Hepatic stellate cell (primary cell): ENCODE results near the gene FAAH.

Experiments used
- DNase-seq: peaks from one replicate; pipeline ENCODE4 v3.0.0; 2011; ENCODE audit warnings: low spot score

The FAAH gene

DNA sequence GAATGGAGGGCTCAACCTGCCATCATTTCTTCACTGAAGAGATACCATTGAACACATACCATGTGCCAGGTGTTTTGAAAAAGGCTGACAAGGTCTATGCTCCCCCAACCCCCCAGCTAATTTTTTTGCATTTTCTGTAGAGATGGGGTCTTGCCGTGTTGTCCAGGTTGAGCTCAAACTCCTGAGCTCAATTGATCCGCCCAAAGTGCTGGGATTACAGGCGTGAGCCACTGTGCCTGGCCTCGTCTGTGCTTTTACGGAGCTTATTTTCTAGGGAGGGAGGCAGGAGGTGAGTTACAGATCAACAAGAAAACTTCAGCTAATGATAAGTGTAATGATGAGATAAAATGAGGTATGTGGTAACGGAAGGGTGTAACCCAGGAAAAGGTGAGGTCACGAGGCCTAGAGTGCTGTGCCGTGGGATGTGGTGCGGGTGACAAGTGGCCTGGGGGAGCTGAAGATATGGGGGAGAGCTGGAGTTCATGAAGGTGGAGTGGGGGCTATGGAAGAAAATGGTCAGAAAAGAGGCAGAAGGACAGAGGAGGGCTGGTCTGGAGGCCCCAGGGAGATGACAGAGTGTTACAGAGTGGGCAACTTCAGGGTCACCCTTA, 28.2 kb downstream of the FAAH start:
- DNase-seq = no peak

- no peak for DNase-seq
These were observed 29.6 kb downstream of the FAAH start for GRCh38 chr1:46423574-46424240.

- no peak for DNase-seq
These were observed 30.6 kb downstream of the FAAH start for GRCh38 chr1:46424730-46425129.

DNA sequence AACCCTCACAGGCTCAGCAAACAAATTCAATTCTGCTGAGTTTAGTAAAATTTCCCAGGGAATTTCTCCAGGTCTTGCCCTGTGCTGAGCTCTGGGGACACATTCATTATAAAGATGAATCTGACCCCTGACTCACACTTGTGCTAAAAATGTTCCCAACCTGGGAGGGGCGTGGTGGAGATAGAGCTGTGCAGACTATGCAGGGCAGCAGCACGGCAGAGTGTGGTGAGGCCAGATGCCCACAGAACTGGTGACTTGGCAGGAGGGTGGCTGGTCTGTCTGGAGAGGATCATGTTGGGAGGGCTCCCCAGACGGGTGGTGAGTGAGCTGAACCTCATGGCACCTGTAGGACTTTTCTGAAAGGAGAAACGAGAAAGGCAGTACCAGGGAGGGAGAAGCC, 31.6 kb downstream of the FAAH start:
- no peak for DNase-seq

- no peak for DNase-seq
These were observed 33.4 kb downstream of the FAAH start for GRCh38 chr1:46427541-46427940.

DNA sequence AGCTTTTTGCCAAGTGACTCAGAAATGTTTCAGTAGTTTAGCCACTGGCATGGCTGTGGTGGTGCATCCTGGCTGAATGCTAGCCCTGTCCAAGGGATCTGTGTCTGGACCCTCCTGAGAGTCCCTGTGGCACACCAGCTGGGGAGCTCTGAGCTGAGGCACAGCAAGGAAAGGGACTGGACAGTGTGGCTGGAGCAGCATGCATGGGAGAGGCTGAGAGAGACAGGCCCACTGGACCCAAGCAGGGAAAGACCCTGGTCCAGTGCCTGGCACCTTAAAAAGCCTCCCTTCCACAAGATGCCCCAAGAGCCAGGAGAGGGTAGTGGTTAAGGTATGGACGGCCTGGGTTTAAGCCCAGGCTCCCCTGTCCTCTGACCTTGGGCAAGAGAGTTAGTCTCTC, 35.3 kb downstream of the FAAH start:
- DNase-seq = no peak

GRCh38 chr1:46431695-46432094, 37.6 kb downstream of the FAAH start:
- no peak for DNase-seq

DNA sequence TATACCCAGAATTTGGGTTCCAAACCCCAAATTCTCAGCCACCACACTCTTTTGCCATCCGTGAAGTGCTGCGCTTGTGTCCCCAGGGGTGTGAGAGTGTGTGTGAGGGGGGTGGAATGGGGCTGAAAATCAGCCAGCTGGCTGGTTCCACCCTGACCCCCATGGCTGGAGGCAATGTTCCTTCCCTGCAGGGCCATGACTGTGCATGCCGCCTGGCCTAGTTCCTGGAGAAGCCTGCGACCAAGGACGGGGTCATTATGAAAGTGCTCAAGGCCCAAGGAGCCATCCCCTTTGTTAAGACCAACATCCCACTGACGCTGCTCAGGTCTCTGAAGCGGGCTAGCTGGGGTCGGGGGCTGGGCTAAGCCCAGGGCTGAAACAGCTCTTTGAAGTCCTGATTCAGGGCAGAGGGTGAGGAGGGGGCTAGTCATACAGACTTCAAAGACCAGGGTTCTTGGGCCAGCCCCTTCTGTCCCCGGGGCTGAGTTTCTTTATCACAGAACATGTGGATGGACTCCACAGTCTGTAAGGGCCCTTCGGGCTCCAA, 38.7 kb downstream of the FAAH start:
- DNase-seq = no peak

GRCh38 chr1:46434358-46434757, 40.2 kb downstream of the FAAH start:
- DNase-seq = no peak

DNA sequence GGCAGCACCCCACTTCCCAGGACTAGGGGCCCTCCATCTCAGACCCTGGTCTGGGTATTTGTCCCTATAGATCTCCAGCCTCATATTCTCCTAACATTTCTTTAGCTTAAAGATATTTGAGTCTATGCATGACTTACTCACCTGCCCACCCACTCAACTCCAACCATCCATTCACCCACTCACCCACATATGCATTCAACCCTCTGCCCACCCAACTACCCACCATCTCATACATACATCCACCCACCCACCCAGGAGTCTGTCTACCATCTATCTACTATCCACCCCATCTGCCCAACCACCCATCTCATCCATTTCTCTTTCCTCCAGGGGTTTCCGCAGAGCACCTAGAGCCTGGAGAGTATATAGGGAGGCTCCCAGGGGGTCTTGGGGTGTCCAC, 42.7 kb downstream of the FAAH start:
- DNase-seq = no peak

DNA sequence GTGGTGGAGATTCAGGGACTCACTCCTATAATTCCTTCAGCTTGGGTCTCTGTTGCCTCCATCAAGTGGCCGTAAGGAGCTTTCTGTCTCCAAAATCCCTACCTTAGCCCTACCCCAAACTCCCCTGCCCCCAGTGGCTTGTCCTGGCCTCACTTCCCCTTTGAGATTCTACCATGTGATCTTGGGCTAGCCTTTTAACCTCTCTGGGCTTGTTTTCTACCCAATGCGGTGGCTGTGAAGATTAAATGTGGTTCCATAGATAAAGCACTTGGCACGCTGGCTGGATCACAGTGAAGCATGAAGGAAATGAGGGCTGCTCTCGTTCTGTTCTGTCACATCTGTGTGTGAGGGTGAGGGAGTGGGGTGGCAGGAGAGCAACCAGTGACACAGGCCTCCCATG, 43.6 kb downstream of the FAAH start:
- DNase-seq = no peak

DNA sequence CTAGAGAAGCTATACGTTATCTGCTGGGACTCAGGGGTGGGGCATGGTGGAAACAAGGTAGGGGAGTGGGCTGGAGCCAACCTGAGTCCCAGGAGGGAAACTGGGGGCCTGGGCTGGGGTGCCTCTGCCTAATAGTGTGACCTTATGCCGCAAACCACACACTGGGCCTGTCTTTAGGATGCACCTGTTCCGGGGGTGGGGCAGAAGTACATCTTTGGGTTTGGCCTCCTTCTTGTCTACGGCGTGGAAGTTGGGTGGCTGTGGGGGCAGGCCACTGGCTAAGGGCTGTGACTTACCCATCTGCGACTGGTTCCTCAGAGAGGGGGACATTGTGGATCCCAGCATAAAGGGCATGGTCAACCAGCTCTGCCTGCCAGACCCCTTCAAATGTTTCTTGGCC, 44.2 kb downstream of the FAAH start:
- no peak for DNase-seq

DNA sequence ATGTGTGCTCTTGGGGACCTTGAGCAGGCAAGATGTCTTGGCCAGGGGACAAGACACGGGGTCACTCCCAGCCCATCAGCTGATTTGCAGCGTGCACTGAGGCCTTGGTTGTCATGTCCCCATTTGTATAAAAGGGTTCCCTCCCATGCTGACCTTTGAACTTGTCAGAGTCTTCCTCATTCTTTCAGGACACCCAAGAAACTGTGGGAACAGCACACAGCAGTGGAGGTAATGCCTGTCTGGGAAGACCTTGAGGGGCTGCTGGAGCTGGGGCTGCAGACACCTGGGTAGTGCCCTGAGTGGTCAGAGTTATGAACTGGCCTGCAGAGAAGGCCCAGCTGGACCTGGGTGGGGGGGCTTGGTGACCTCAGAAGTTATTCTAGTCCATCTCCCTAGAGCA, 46.4 kb downstream of the FAAH start:
- DNase-seq = no peak

- peak; percentile 83 for DNase-seq
These were observed 48.4 kb downstream of the FAAH start for GRCh38 chr1:46442317-46443161.

GRCh38 chr1:46444466-46444865, 50.3 kb downstream of the FAAH start:
- no peak for DNase-seq

DNA sequence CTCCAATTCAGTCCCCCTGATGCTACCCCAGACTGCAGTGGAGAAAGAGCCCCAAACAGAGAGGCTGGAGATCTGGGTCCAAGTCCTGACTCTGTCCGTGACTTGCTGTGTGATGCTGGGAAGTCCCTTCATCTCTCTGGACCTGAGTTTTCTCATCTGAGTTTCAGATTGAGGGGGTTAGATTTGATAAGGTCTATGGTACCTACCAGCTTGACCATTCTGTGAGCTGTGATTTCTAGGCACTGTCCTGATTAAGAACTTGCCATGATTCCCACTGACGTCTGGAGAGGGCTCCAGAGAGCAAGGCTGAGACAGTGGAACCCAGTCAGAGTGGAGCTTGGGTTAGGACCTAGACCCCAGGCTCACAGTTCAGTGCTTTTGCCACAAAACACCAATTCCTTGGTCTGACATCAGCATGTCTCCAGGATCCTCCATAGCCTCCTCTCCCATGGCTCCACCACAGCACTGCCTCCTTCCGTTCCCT, 51.7 kb downstream of the FAAH start:
- DNase-seq = no peak

GRCh38 chr1:46446646-46447498, 52.8 kb downstream of the FAAH start:
- peak; percentile 76 for DNase-seq

- DNase-seq = no peak
These were observed 53.5 kb downstream of the FAAH start for GRCh38 chr1:46447499-46448108.

GRCh38 chr1:46448109-46448911, 54.2 kb downstream of the FAAH start:
- DNase-seq = no peak
